Jurkat, Clone E6-1 (cell line): ENCODE measurements around the gene SHOC2.

ENCODE experiments used
- DNase-seq: peaks from one replicate; pipeline ENCODE4 v3.0.0-alpha.2; 2011; ENCODE audit warnings: low read depth, low spot score
- H3K4me3 ChIP-seq: 2 replicates; pipeline ENCODE4 v1.5.1; 2011; ENCODE audit warnings: mild to moderate bottlenecking, low read length, control low read depth, moderate library complexity

Gene SHOC2

GRCh38 chr10:110972231-110973134 lies 53.1 kb downstream of the SHOC2 start:
- DNase-seq: no peak
- no peak overlapping the region for H3K4me3 ChIP-seq

- DNase-seq: no peak
Measured at GRCh38 chr10:110973400-110973799, 54.0 kb downstream of the SHOC2 start.

GRCh38 chr10:110976577-110976976 lies 57.2 kb downstream of the SHOC2 start:
- no peak for DNase-seq
- H3K4me3 ChIP-seq: no peak overlapping the region

More at GRCh38 chr10:110973400-110973799, 54.0 kb downstream of the SHOC2 start:
- H3K4me3 ChIP-seq: no peak overlapping the region

GRCh38 chr10:110977662-110978061 lies 58.3 kb downstream of the SHOC2 start:
- no peak for DNase-seq
- H3K4me3 ChIP-seq: no peak overlapping the region

- no peak overlapping the region for H3K4me3 ChIP-seq
- no peak for DNase-seq
Measured at GRCh38 chr10:110978204-110978603, 58.8 kb downstream of the SHOC2 start.

GRCh38 chr10:110979611-110980010 lies 60.2 kb downstream of the SHOC2 start:
- no peak overlapping the region for H3K4me3 ChIP-seq
- no peak for DNase-seq

- DNase-seq: peak; percentile 4
Measured at GRCh38 chr10:110980807-110981206, 61.4 kb downstream of the SHOC2 start.

GRCh38 chr10:110983466-110983865 lies 64.1 kb downstream of the SHOC2 start:
- no peak overlapping the region for H3K4me3 ChIP-seq
- no peak for DNase-seq

More at GRCh38 chr10:110980807-110981206, 61.4 kb downstream of the SHOC2 start:
- H3K4me3 ChIP-seq: no peak overlapping the region

- H3K4me3 ChIP-seq: no peak overlapping the region
- no peak for DNase-seq
Measured at GRCh38 chr10:110985497-110986275, 66.3 kb downstream of the SHOC2 start.

GRCh38 chr10:110989016-110989415 lies 69.6 kb downstream of the SHOC2 start:
- no peak for DNase-seq
- no peak overlapping the region for H3K4me3 ChIP-seq

- no peak for DNase-seq
- no peak overlapping the region for H3K4me3 ChIP-seq
Measured at GRCh38 chr10:110992006-110992800, 72.8 kb downstream of the SHOC2 start.

- H3K4me3 ChIP-seq: no peak overlapping the region
- DNase-seq: peak; percentile 80
Measured at GRCh38 chr10:110993024-110993693, 73.8 kb downstream of the SHOC2 start.

GRCh38 chr10:110994406-110995086 lies 75.1 kb downstream of the SHOC2 start:
- H3K4me3 ChIP-seq: no peak overlapping the region
- no peak for DNase-seq

- no peak for DNase-seq
- H3K4me3 ChIP-seq: no peak overlapping the region
Measured at GRCh38 chr10:110995301-110995700, 75.9 kb downstream of the SHOC2 start.

GRCh38 chr10:110996256-110996655 lies 76.9 kb downstream of the SHOC2 start:
- H3K4me3 ChIP-seq: no peak overlapping the region
- DNase-seq: no peak

GRCh38 chr10:111004016-111004415 lies 84.6 kb downstream of the SHOC2 start:
- H3K4me3 ChIP-seq: no peak overlapping the region
- DNase-seq: no peak

- DNase-seq: no peak
- H3K4me3 ChIP-seq: no peak overlapping the region
Measured at GRCh38 chr10:111007486-111007885, 88.1 kb downstream of the SHOC2 start.

- H3K4me3 ChIP-seq: no peak overlapping the region
- no peak for DNase-seq
Measured at GRCh38 chr10:111015181-111015580, 95.8 kb downstream of the SHOC2 start.
